Head of caudate nucleus (tissue), 42 donors: Measurements from ENCODE around the gene SUPT3H.
"Not testable (repeated sequence)": the region's sequence is repeated elsewhere in the genome, so short reads cannot be mapped to it uniquely, and the experiment has no call there.

Experiments used
- DNase-seq, 42 donors: peaks; one replicate each; pipeline versions ENCODE4 v3.0.0 to v3.0.0-alpha.2; 2020 to 2021; ENCODE audit warnings: mixed read lengths in 7 of 42
- intact Hi-C: fragments of 100-400 bp; cut with DNase I; formaldehyde crosslinking; loops from one replicate; pipeline ENCODE4 v1.15.0; 2022

Gene SUPT3H

GRCh38 chr6:45201484-45201883, 176.2 kb downstream of the SUPT3H start:
- no peak for DNase-seq
- intact Hi-C loops: no loop called here

GRCh38 chr6:45200510-45200909, 177.2 kb downstream of the SUPT3H start:
- intact Hi-C loops: no loop called here
- no peak for DNase-seq

- DNase-seq: no peak
- intact Hi-C loops: no loop called here
Measured at GRCh38 chr6:45199554-45199953, 178.2 kb downstream of the SUPT3H start.

GRCh38 chr6:45196121-45196520, 181.6 kb downstream of the SUPT3H start:
- DNase-seq: no peak
- intact Hi-C loops: no loop called here

GRCh38 chr6:45195137-45195536, 182.6 kb downstream of the SUPT3H start:
- DNase-seq: no peak
- intact Hi-C loops: no loop called here

- intact Hi-C loops: no loop called here
- DNase-seq: no peak
Measured at GRCh38 chr6:45192556-45192955, 185.2 kb downstream of the SUPT3H start.

- intact Hi-C loops: no loop called here
- no peak for DNase-seq
Measured at GRCh38 chr6:45191414-45191813, 186.3 kb downstream of the SUPT3H start.

- no peak for DNase-seq
Measured at GRCh38 chr6:45187836-45188235, 189.9 kb downstream of the SUPT3H start.

GRCh38 chr6:45185403-45186251, 192.1 kb downstream of the SUPT3H start:
- no peak for DNase-seq
- intact Hi-C loops: no loop called here

More at GRCh38 chr6:45187836-45188235, 189.9 kb downstream of the SUPT3H start:
- intact Hi-C loops: no loop called here

- intact Hi-C loops: no loop called here
- DNase-seq: no peak
Measured at GRCh38 chr6:45184937-45185336, 192.8 kb downstream of the SUPT3H start.

- intact Hi-C loops: no loop called here
- no peak for DNase-seq
Measured at GRCh38 chr6:45184040-45184439, 193.7 kb downstream of the SUPT3H start.

- DNase-seq, intact Hi-C loops: not testable (repeated sequence)
Measured at GRCh38 chr6:45176373-45176772, 201.4 kb downstream of the SUPT3H start.

- DNase-seq: no peak
- intact Hi-C loops: no loop called here
Measured at GRCh38 chr6:45175272-45175671, 202.5 kb downstream of the SUPT3H start.

GRCh38 chr6:45174045-45174444, 203.7 kb downstream of the SUPT3H start:
- DNase-seq: no peak
- intact Hi-C loops: no loop called here

GRCh38 chr6:45171380-45171779, 206.4 kb downstream of the SUPT3H start:
- intact Hi-C loops: no loop called here
- no peak for DNase-seq

GRCh38 chr6:45170309-45170708, 207.4 kb downstream of the SUPT3H start:
- intact Hi-C loops: no loop called here
- no peak for DNase-seq

GRCh38 chr6:45169815-45170214, 207.9 kb downstream of the SUPT3H start:
- intact Hi-C loops: no loop called here
- DNase-seq: no peak

GRCh38 chr6:45163952-45164766, 213.6 kb downstream of the SUPT3H start:
- intact Hi-C loops: no loop called here
- no peak for DNase-seq

- intact Hi-C loops: no loop called here
- no peak for DNase-seq
Measured at GRCh38 chr6:45160305-45160704, 217.4 kb downstream of the SUPT3H start.

- DNase-seq: no peak
Measured at GRCh38 chr6:45156075-45156474, 221.7 kb downstream of the SUPT3H start.

More at GRCh38 chr6:45156075-45156474, 221.7 kb downstream of the SUPT3H start:
- intact Hi-C loops: no loop called here
